Measurements from ENCODE around the gene JUND. TPM values are rescaled to one million over a fixed set of nuclear protein-coding genes. Genes with fewer than 3 reads are reported as not detected.

JUND gene
- total RNA-seq, 1 experiment from 2014 or later = 221 TPM

DNA sequence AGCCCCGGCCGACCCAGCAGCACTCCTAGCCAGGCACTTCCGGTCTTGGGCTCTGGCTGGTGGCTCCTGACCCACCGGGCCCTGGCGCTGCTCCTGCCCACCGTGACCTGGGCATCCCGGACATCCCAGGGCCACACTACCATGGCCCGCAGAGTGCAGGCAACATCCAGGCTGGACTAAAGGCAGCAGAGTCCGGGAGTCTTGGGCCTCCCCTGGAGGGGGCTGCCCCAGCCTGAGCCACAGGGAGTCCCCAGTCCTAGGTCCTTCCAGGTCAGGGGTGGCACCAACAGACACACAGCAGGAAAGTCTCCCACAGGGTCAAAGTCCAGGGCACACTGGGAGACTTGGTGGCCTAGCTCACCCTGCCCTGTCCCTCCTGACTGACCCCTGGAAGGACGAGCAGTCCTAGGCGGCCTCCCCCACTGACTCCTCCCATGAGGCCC lies 30.7 kb upstream of the JUND start:
- no TSS peak for BruUV-seq (replicated peaks)
- POLR2A ChIA-PET = no interaction called here
- CTCF ChIA-PET = no interaction called here

DNA sequence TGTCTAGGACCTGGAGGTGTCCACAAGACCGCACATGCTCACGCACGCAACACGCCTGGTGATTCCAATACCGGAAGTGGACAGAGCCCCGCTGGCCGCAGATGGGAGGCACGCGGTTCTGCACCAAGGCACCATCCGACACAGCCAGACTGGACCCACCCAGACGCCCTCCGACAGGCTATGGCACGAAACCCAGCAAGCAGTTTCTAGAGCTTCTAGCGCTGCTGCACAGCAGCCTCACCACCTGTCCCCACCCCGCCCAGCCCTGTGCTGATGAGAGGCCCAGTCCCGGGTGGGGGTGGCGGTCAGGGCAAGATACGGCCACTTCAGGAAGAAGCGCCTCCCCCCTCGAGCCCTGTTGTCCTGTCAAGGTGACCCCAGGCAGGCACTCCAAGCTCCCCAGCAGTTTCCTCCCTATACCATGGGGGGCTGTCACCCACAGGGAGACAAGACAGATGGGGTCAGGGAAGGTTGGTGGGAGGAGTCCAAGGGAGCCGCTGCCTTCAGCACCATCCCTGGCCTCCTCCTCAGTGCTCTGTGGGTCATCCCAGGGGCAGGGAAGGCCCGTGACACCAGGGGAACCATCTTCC lies 30.2 kb upstream of the JUND start:
- no peak overlapping the region for H3K4me2 ChIP-seq (ENCODE audit: low read length)
- ATAC-seq (no peak), DNase-seq (ENCODE audit: low read depth, low spot score) (no peak)
- POLR2A ChIA-PET = no interaction called here
- peaks cover 20 to 63% of the 10 kb centered on the region in 2 experiments for H3K36me3 ChIP-seq (ENCODE audit: control insufficient read depth in 1 of 2, insufficient read depth in 2 of 2, low read length in 2 of 2)
- H3K4me1 ChIP-seq (ENCODE audit: control insufficient read depth in 1 of 2, insufficient read depth in 2 of 2, low read length in 2 of 2) = no peaks in the 10 kb centered on the region; a peak in 1 of 4 replicates
- no peaks in the 10 kb centered on the region for H3K9me3 ChIP-seq (ENCODE audit: control insufficient read depth in 1 of 2, insufficient read depth in 1 of 2, low read depth in 1 of 2, low read length in 2 of 2)
- TF ChIP-seq FOSL1 (IDR thresholded peaks at IDR 0.05; ENCODE audit: low read depth) (no peak), JUND (IDR thresholded peaks at IDR 0.05) (no peak), YY1 (IDR thresholded peaks at IDR 0.05; ENCODE audit: extremely low read depth, insufficient replicate concordance, low read depth, low read length) (no peak), SRF (IDR thresholded peaks at IDR 0.05; ENCODE audit: low read depth) (no peak), ZFX (IDR thresholded peaks at IDR 0.05) (no peak), ELF1 (IDR thresholded peaks at IDR 0.05; ENCODE audit: borderline replicate concordance, low read depth) (no peak), SP1 (IDR thresholded peaks at IDR 0.05; ENCODE audit: low read depth) (no peak), POLR2AphosphoS5 (IDR thresholded peaks at IDR 0.05; ENCODE audit: low read depth, low read length) (no peak), CEBPB (IDR thresholded peaks at IDR 0.05; ENCODE audit: low read depth) (no peak), EZH2phosphoT487 (IDR thresholded peaks at IDR 0.05; ENCODE audit: borderline replicate concordance) (no peak), CBX3 (IDR thresholded peaks at IDR 0.05; ENCODE audit: low read depth) (no peak), ZNF274 (IDR thresholded peaks at IDR 0.05; ENCODE audit: low read depth, low read length) (no peak), SIN3A (IDR thresholded peaks at IDR 0.05; ENCODE audit: low read depth) (no peak), EGR1 (IDR thresholded peaks at IDR 0.05; ENCODE audit: low read depth) (no peak)
- TF ChIP-seq, protein P1, sequence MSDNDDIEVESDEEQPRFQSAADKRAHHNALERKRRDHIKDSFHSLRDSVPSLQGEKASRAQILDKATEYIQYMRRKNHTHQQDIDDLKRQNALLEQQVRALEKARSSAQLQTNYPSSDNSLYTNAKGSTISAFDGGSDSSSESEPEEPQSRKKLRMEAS (IDR thresholded peaks at IDR 0.05) = no peak
- TF ChIP-seq, protein P2, sequence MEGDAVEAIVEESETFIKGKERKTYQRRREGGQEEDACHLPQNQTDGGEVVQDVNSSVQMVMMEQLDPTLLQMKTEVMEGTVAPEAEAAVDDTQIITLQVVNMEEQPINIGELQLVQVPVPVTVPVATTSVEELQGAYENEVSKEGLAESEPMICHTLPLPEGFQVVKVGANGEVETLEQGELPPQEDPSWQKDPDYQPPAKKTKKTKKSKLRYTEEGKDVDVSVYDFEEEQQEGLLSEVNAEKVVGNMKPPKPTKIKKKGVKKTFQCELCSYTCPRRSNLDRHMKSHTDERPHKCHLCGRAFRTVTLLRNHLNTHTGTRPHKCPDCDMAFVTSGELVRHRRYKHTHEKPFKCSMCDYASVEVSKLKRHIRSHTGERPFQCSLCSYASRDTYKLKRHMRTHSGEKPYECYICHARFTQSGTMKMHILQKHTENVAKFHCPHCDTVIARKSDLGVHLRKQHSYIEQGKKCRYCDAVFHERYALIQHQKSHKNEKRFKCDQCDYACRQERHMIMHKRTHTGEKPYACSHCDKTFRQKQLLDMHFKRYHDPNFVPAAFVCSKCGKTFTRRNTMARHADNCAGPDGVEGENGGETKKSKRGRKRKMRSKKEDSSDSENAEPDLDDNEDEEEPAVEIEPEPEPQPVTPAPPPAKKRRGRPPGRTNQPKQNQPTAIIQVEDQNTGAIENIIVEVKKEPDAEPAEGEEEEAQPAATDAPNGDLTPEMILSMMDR (IDR thresholded peaks at IDR 0.05 in 2 of 3, conservative IDR thresholded peaks at IDR 0.05 in 1 of 3; ENCODE audit: borderline replicate concordance in 1 of 3, insufficient read depth in 1 of 3, low read depth in 2 of 3, low read length in 2 of 3) = no peak
- TF ChIP-seq, protein P3, sequence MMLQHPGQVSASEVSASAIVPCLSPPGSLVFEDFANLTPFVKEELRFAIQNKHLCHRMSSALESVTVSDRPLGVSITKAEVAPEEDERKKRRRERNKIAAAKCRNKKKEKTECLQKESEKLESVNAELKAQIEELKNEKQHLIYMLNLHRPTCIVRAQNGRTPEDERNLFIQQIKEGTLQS (IDR thresholded peaks at IDR 0.05) = no peak
- no peaks in the 10 kb centered on the region for H3K27me3 ChIP-seq (ENCODE audit: insufficient read depth, low read length)
- H3K4me3 ChIP-seq (replicated peaks in 1 of 2; ENCODE audit: low read depth in 1 of 2, low read length in 2 of 2) = no peak overlapping the region
- H3K27ac ChIP-seq (ENCODE audit: low read depth, low read length) = peak overlapping the region; percentile 26; the same call in 1 of the 2 replicates
- H3K9me2 ChIP-seq (ENCODE audit: insufficient read depth) = no peaks in the 10 kb centered on the region
- no peak overlapping the region for H3K9ac ChIP-seq (ENCODE audit: low read length)
- no TSS peak for BruUV-seq (replicated peaks)
- intact Hi-C loops (cut with micrococcal nuclease) = no loop called here
- H4K20me1 ChIP-seq (ENCODE audit: insufficient read depth) = no peaks in the 10 kb centered on the region
- CTCF ChIA-PET = no interaction called here
- no peak overlapping the region for H2AFZ ChIP-seq (ENCODE audit: low read depth, low read length, poor library complexity, severe bottlenecking)
- RAD21 ChIA-PET (ENCODE audit: low non-redundant PET in 1 of 2, low total read pairs in 2 of 2, uncharacterized antibody in 2 of 2, unreplicated experiment in 2 of 2) = no interaction called here
- peaks cover 43% of the 10 kb centered on the region for H3K79me2 ChIP-seq (ENCODE audit: insufficient read depth, low read length)

More for the DNA sequence above, 30.7 kb upstream of the JUND start:
- ATAC-seq (no peak), DNase-seq (ENCODE audit: low read depth, low spot score) (no peak)
- H2AFZ ChIP-seq (ENCODE audit: low read depth, low read length, poor library complexity, severe bottlenecking) = no peak overlapping the region
- H3K4me2 ChIP-seq (ENCODE audit: low read length) = no peak overlapping the region
- no peaks in the 10 kb centered on the region for H3K9me2 ChIP-seq (ENCODE audit: insufficient read depth)
- peaks cover 15 to 58% of the 10 kb centered on the region in 2 experiments for H3K36me3 ChIP-seq (ENCODE audit: control insufficient read depth in 1 of 2, insufficient read depth in 2 of 2, low read length in 2 of 2)
- TF ChIP-seq CBX3 (IDR thresholded peaks at IDR 0.05; ENCODE audit: low read depth) = no peak
- H3K4me3 ChIP-seq (replicated peaks in 1 of 2; ENCODE audit: low read depth in 1 of 2, low read length in 2 of 2) = no peak overlapping the region
- H3K9ac ChIP-seq (ENCODE audit: low read length) = no peak overlapping the region
- RAD21 ChIA-PET (ENCODE audit: low non-redundant PET in 1 of 2, low total read pairs in 2 of 2, uncharacterized antibody in 2 of 2, unreplicated experiment in 2 of 2) = interaction anchor here in 1 of 2 experiments (0.6 kb wide), 1 partner anchor 12 kb away, joined by 3 read pairs; no protein-coding TSS in a partner anchor
- H3K4me1 ChIP-seq (ENCODE audit: control insufficient read depth in 1 of 2, insufficient read depth in 2 of 2, low read length in 2 of 2) = no peaks in the 10 kb centered on the region
- peaks cover 48% of the 10 kb centered on the region for H3K79me2 ChIP-seq (ENCODE audit: insufficient read depth, low read length)
- H3K27ac ChIP-seq (ENCODE audit: low read depth, low read length) = peak overlapping the region; percentile 26; the same call in 1 of the 2 replicates
- no peaks in the 10 kb centered on the region for H3K27me3 ChIP-seq (ENCODE audit: insufficient read depth, low read length)
- no peaks in the 10 kb centered on the region for H4K20me1 ChIP-seq (ENCODE audit: insufficient read depth)
- intact Hi-C loops (cut with micrococcal nuclease) = no loop called here
- H3K9me3 ChIP-seq (ENCODE audit: control insufficient read depth in 1 of 2, insufficient read depth in 1 of 2, low read depth in 1 of 2, low read length in 2 of 2) = no peaks in the 10 kb centered on the region

Measured in HCT116 (cell line).